Tracheal epithelial cell (primary cell): ENCODE measurements around the gene NFRKB. TPM values are rescaled to one million over a fixed set of nuclear protein-coding genes. Genes with fewer than 3 reads are reported as not detected.

Experiments used
- total RNA-seq: library from RNA; depleted of rRNA; stranded (reverse); fragments of >200 nt; gene quantifications from 2 replicates; pipeline ENCODE4 v1.2.1, GENCODE V29; 2014

The NFRKB gene
- total RNA-seq, result 19.0 and 35.4 TPM in 2 replicates

DNA sequence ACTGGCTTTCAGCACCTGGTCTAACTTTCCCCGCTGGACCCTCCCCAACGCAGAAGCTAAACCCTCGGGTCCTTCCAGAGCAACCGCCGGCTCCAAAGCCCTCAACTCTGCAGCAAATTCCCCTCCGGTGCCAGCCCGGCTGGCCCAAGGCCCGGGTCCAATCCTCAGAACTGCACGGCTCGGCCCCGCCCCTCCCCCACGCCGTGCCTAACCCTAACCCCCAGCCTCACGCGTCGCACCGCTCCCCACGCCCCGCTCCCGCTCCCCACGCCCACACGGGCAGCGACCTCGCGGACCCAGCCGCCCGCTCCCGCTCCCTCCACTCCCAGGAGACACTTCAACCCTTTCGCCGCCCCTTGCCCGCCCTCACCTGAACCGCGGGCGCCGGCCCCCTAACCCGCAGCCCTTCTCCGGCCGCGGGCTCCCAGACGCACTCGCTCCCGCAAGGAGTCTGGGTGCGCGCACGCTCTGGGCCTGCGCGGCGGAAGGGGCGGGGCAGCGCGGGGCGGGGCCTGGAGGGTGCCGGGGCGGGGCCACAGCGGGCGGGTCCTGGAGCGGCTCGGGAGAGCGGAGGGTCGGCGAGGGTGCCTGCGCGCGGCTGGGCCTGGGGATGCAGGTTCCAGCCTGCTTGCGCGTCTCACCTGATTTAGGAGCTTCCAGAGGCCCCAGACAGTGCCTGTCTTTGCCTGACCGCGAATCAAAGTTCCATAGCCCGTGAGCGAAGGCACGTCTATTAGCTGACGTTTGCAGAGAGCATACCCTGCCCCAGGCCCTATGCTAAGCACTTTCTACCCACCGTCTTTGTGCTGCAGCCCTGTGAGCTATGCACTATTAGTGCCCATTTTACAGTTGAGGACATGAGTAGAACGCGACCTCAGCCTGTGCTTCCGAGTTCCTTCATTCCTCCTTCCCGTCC, at the start of gene NFRKB:
Gene NFRKB, minus strand, starts transcription at position 453 of the 916 bp plus-strand sequence. CDS start 2,729 bp downstream, outside the sequence.

Other genes starting within 250 kb of the NFRKB start
- gene TMEM45B, start 79.7 kb downstream of the NFRKB start, total RNA-seq, result 29.2 and 176 TPM in 2 replicates
- 4.1 and 5.8 TPM in 2 replicates for gene PRDM10, start 107.3 kb upstream of the NFRKB start, total RNA-seq
- gene APLP2, start 174.3 kb upstream of the NFRKB start, total RNA-seq, result 392 and 502 TPM in 2 replicates